ENCODE results near the gene KCNJ11.

KCNJ11 gene

GRCh38 chr11:17369684-17370243 lies 18.7 kb downstream of the KCNJ11 start:
- Histone ChIP-seq H3K9me3 (ENCODE audit: control extremely low read depth in 1 of 5, control insufficient read depth in 4 of 5, insufficient read depth in 2 of 5, low read depth in 1 of 5, low read length in 4 of 5) (peaks cover 6 to 83% (median 53%) of the 10 kb centered on the region in 5 experiments), H3K27me3 (replicated peaks in 2 of 5; ENCODE audit: control insufficient read depth in 4 of 5, insufficient read depth in 5 of 5, low read length in 4 of 5) (no peaks in the 10 kb centered on the region), H3K36me3 (ENCODE audit: control insufficient read depth in 4 of 4, insufficient read depth in 4 of 4, low read length in 3 of 4) (peaks cover 0 to 72% (median 24%) of the 10 kb centered on the region in 4 experiments), H3K27ac (ENCODE audit: insufficient read depth in 1 of 2, low read depth in 1 of 2, low read length in 2 of 2, poor library complexity in 1 of 2, severe bottlenecking in 2 of 2) (no peak overlapping the region), H3K4me1 (ENCODE audit: control extremely low read depth in 1 of 4, control insufficient read depth in 4 of 4, insufficient read depth in 4 of 4, low read length in 3 of 4) (no peaks in the 10 kb centered on the region), H3K4me3 (ENCODE audit: control insufficient read depth in 1 of 7, extremely low read depth in 1 of 7, insufficient read depth in 4 of 7, low read depth in 2 of 7, low read length in 6 of 7) (no peak overlapping the region)
- POLR2A ChIA-PET = no interaction called here
- 95% methylated on average over 2 of the region's 2 CpGs for WGBS (ENCODE audit: insufficient coverage)
- peak in 1 of 3 donors; percentile 13 for DNase-seq
- CTCF ChIA-PET = interaction anchor here (1.7 kb wide), 1 partner anchor 14 kb away, joined by 7 read pairs; no protein-coding TSS in a partner anchor

GRCh38 chr11:17369094-17369493 lies 19.4 kb downstream of the KCNJ11 start:
- Histone ChIP-seq H3K27ac (ENCODE audit: insufficient read depth in 1 of 2, low read depth in 1 of 2, low read length in 2 of 2, poor library complexity in 1 of 2, severe bottlenecking in 2 of 2) (no peak overlapping the region), H3K27me3 (replicated peaks in 2 of 5; ENCODE audit: control insufficient read depth in 4 of 5, insufficient read depth in 5 of 5, low read length in 4 of 5) (no peaks in the 10 kb centered on the region), H3K9me3 (ENCODE audit: control extremely low read depth in 1 of 5, control insufficient read depth in 4 of 5, insufficient read depth in 2 of 5, low read depth in 1 of 5, low read length in 4 of 5) (peaks cover 6 to 76% (median 53%) of the 10 kb centered on the region in 5 experiments), H3K4me1 (ENCODE audit: control extremely low read depth in 1 of 4, control insufficient read depth in 4 of 4, insufficient read depth in 4 of 4, low read length in 3 of 4) (no peaks in the 10 kb centered on the region), H3K4me3 (ENCODE audit: control insufficient read depth in 1 of 7, extremely low read depth in 1 of 7, insufficient read depth in 4 of 7, low read depth in 2 of 7, low read length in 6 of 7) (peak overlapping the region in 1 of 7 experiments; percentile 9), H3K36me3 (ENCODE audit: control insufficient read depth in 4 of 4, insufficient read depth in 4 of 4, low read length in 3 of 4) (peaks cover 0 to 69% (median 24%) of the 10 kb centered on the region in 4 experiments)
- no peak for DNase-seq
- ChIA-PET CTCF (interaction anchor here (1.5 to 1.7 kb wide), 2 partner anchors 14 to 15 kb away, joined by 3 to 7 read pairs; no protein-coding TSS in a partner anchor), POLR2A (no interaction called here)

GRCh38 chr11:17368551-17368950 lies 19.9 kb downstream of the KCNJ11 start:
- Histone ChIP-seq H3K9me3 (ENCODE audit: control extremely low read depth in 1 of 5, control insufficient read depth in 4 of 5, insufficient read depth in 2 of 5, low read depth in 1 of 5, low read length in 4 of 5) (peaks cover 6 to 71% (median 49%) of the 10 kb centered on the region in 5 experiments), H3K27ac (ENCODE audit: insufficient read depth in 1 of 2, low read depth in 1 of 2, low read length in 2 of 2, poor library complexity in 1 of 2, severe bottlenecking in 2 of 2) (no peak overlapping the region), H3K4me3 (ENCODE audit: control insufficient read depth in 1 of 7, extremely low read depth in 1 of 7, insufficient read depth in 4 of 7, low read depth in 2 of 7, low read length in 6 of 7) (peak overlapping the region in 1 of 7 experiments; percentile 9), H3K27me3 (replicated peaks in 2 of 5; ENCODE audit: control insufficient read depth in 4 of 5, insufficient read depth in 5 of 5, low read length in 4 of 5) (no peaks in the 10 kb centered on the region), H3K4me1 (ENCODE audit: control extremely low read depth in 1 of 4, control insufficient read depth in 4 of 4, insufficient read depth in 4 of 4, low read length in 3 of 4) (no peaks in the 10 kb centered on the region), H3K36me3 (ENCODE audit: control insufficient read depth in 4 of 4, insufficient read depth in 4 of 4, low read length in 3 of 4) (peaks cover 0 to 63% (median 23%) of the 10 kb centered on the region in 4 experiments)
- 96% methylated on average over 3 of the region's 3 CpGs for WGBS (ENCODE audit: insufficient coverage)
- no peak for DNase-seq
- ChIA-PET POLR2A (no interaction called here), CTCF (interaction anchor here (1.5 kb wide), 1 partner anchor 14 kb away, joined by 3 read pairs; no protein-coding TSS in a partner anchor)

GRCh38 chr11:17366495-17366894 lies 22.0 kb downstream of the KCNJ11 start:
- H3K4me3 ChIP-seq (ENCODE audit: control insufficient read depth in 1 of 7, extremely low read depth in 1 of 7, insufficient read depth in 4 of 7, low read depth in 2 of 7, low read length in 6 of 7) = no peak overlapping the region

GRCh38 chr11:17354601-17354991 lies 33.9 kb downstream of the KCNJ11 start:
- ChIA-PET POLR2A (no interaction called here), CTCF (interaction anchor here (0.6 to 2.4 kb wide), 13 partner anchors 10 to 169 kb away, joined by 3 to 9 read pairs (median 4); no protein-coding TSS in a partner anchor)
- peak; percentile 82 to 87 (median 86) for DNase-seq
- H3K9me3 ChIP-seq (ENCODE audit: control extremely low read depth in 1 of 5, control insufficient read depth in 4 of 5, insufficient read depth in 2 of 5, low read depth in 1 of 5, low read length in 4 of 5) = peaks cover 0 to 8% (median 2%) of the 10 kb centered on the region in 5 experiments
- no CpG with 5 or more reads among the region's 3 CpGs for WGBS (ENCODE audit: insufficient coverage)
- peaks cover 0 to 23% (median 4%) of the 10 kb centered on the region in 5 experiments for H3K27me3 ChIP-seq (replicated peaks in 2 of 5; ENCODE audit: control insufficient read depth in 4 of 5, insufficient read depth in 5 of 5, low read length in 4 of 5)
- H3K36me3 ChIP-seq (ENCODE audit: control insufficient read depth in 4 of 4, insufficient read depth in 4 of 4, low read length in 3 of 4) = peaks cover 0 to 5% (median 1%) of the 10 kb centered on the region in 4 experiments
- H3K27ac ChIP-seq (ENCODE audit: insufficient read depth in 1 of 2, low read depth in 1 of 2, low read length in 2 of 2, poor library complexity in 1 of 2, severe bottlenecking in 2 of 2) = no peak overlapping the region
- no peak overlapping the region for H3K4me3 ChIP-seq (ENCODE audit: control insufficient read depth in 1 of 7, extremely low read depth in 1 of 7, insufficient read depth in 4 of 7, low read depth in 2 of 7, low read length in 6 of 7)
- H3K4me1 ChIP-seq (ENCODE audit: control extremely low read depth in 1 of 4, control insufficient read depth in 4 of 4, insufficient read depth in 4 of 4, low read length in 3 of 4) = peaks cover 10 to 40% (median 27%) of the 10 kb centered on the region in 4 experiments

More at GRCh38 chr11:17366495-17366894, 22.0 kb downstream of the KCNJ11 start:
- no peak for DNase-seq
- POLR2A ChIA-PET = no interaction called here
- WGBS (ENCODE audit: insufficient coverage) = 100% methylated on average over 1 of the region's 1 CpG
- Histone ChIP-seq H3K27me3 (replicated peaks in 2 of 5; ENCODE audit: control insufficient read depth in 4 of 5, insufficient read depth in 5 of 5, low read length in 4 of 5) (no peaks in the 10 kb centered on the region), H3K36me3 (ENCODE audit: control insufficient read depth in 4 of 4, insufficient read depth in 4 of 4, low read length in 3 of 4) (peaks cover 0 to 46% (median 15%) of the 10 kb centered on the region in 4 experiments), H3K4me1 (ENCODE audit: control extremely low read depth in 1 of 4, control insufficient read depth in 4 of 4, insufficient read depth in 4 of 4, low read length in 3 of 4) (no peaks in the 10 kb centered on the region), H3K9me3 (ENCODE audit: control extremely low read depth in 1 of 5, control insufficient read depth in 4 of 5, insufficient read depth in 2 of 5, low read depth in 1 of 5, low read length in 4 of 5) (peaks cover 6 to 50% (median 33%) of the 10 kb centered on the region in 5 experiments), H3K27ac (ENCODE audit: insufficient read depth in 1 of 2, low read depth in 1 of 2, low read length in 2 of 2, poor library complexity in 1 of 2, severe bottlenecking in 2 of 2) (no peak overlapping the region)
- CTCF ChIA-PET = interaction anchor here (1.0 to 1.7 kb wide), 6 partner anchors 11 to 21 kb away, joined by 3 to 10 read pairs (median 4); no protein-coding TSS in a partner anchor

- ChIA-PET POLR2A (no interaction called here), CTCF (interaction anchor here (0.6 to 2.4 kb wide), 16 partner anchors 9 to 170 kb away, joined by 3 to 9 read pairs (median 4); no protein-coding TSS in a partner anchor)
- WGBS (ENCODE audit: insufficient coverage) = 19% methylated on average over 6 of the region's 15 CpGs
- H3K4me1 ChIP-seq (ENCODE audit: control extremely low read depth in 1 of 4, control insufficient read depth in 4 of 4, insufficient read depth in 4 of 4, low read length in 3 of 4) = peaks cover 10 to 40% (median 27%) of the 10 kb centered on the region in 4 experiments
- peaks cover 0 to 8% (median under 1%) of the 10 kb centered on the region in 5 experiments for H3K9me3 ChIP-seq (ENCODE audit: control extremely low read depth in 1 of 5, control insufficient read depth in 4 of 5, insufficient read depth in 2 of 5, low read depth in 1 of 5, low read length in 4 of 5)
- H3K36me3 ChIP-seq (ENCODE audit: control insufficient read depth in 4 of 4, insufficient read depth in 4 of 4, low read length in 3 of 4) = peaks cover 0 to 9% (median 7%) of the 10 kb centered on the region in 4 experiments
- H3K27ac ChIP-seq (ENCODE audit: insufficient read depth in 1 of 2, low read depth in 1 of 2, low read length in 2 of 2, poor library complexity in 1 of 2, severe bottlenecking in 2 of 2) = no peak overlapping the region
- peak in 2 of 3 donors; percentile 11 to 19 for DNase-seq
- peak overlapping the region; percentile 29 to 83 (median 67) for H3K4me3 ChIP-seq (ENCODE audit: control insufficient read depth in 1 of 7, extremely low read depth in 1 of 7, insufficient read depth in 4 of 7, low read depth in 2 of 7, low read length in 6 of 7)
- peaks cover 0 to 23% (median 4%) of the 10 kb centered on the region in 5 experiments for H3K27me3 ChIP-seq (replicated peaks in 2 of 5; ENCODE audit: control insufficient read depth in 4 of 5, insufficient read depth in 5 of 5, low read length in 4 of 5)
Measured at GRCh38 chr11:17353821-17354600, 34.4 kb downstream of the KCNJ11 start.

All from common myeloid progenitor, CD34-positive (primary cell).